Tibial nerve (tissue), 4 donors: ENCODE data around the gene ANO10. TPM values are rescaled to one million over a fixed set of nuclear protein-coding genes. Genes with fewer than 3 reads are reported as not detected.
A peak's percentile ranks its signal among the peaks of the same experiment; 100 is the strongest.

Source experiments
- DNase-seq, 2 donors: peaks; one replicate each; pipeline ENCODE4 v3.0.0-alpha.2; 2019; ENCODE audit warnings: low spot score in 2 of 2
- H3K27ac ChIP-seq, 4 donors: fragments of 200-600 bp; sonication (generic) in 3 of 4; one replicate each; pipeline ENCODE4 v1.5.1; 2017 to 2019; ENCODE audit warnings: mild to moderate bottlenecking in 1 of 4
- H3K27me3 ChIP-seq, 2 donors: fragments of 200-600 bp; sonication (generic) in 1 of 2; one replicate each; pipeline versions ENCODE4 v1.5.1 to v1.6.0; 2017 to 2019
- H3K36me3 ChIP-seq, 3 donors: fragments of 200-600 bp; sonication (generic); one replicate each; pipeline ENCODE4 v1.5.1; 2018 to 2019
- H3K4me1 ChIP-seq, 4 donors: fragments of 200-600 bp; sonication (generic) in 3 of 4; one replicate each; pipeline ENCODE4 v1.5.1; 2017 to 2019
- H3K4me3 ChIP-seq, 4 donors: fragments of 200-600 bp; sonication (generic) in 3 of 4; one replicate each; pipeline ENCODE4 v1.5.1; 2017 to 2019; ENCODE audit warnings: mild to moderate bottlenecking in 1 of 4, moderate library complexity in 1 of 4
- H3K9me3 ChIP-seq, 4 donors: fragments of 200-600 bp; sonication (generic) in 3 of 4; one replicate each; pipeline ENCODE4 v1.5.1; 2017 to 2019
- EP300 ChIP-seq, 2 donors: sonication (generic); formaldehyde crosslinking; IDR thresholded peaks; one replicate each; pipeline ENCODE4 v1.6.1; 2017; ENCODE audit warnings: antibody characterized with exemption in 2 of 2, mild to moderate bottlenecking in 1 of 2
- POLR2A ChIP-seq, 2 donors: fragments of 450-650 bp; IDR thresholded peaks; one replicate each; pipeline ENCODE4 v1.6.1; 2017; ENCODE audit warnings: antibody characterized with exemption in 2 of 2, mild to moderate bottlenecking in 2 of 2, moderate library complexity in 2 of 2
- WGBS, 2 donors: methylation state at CpG; one replicate each; pipeline ENCODE4 v1.1.5; 2018; 5-methylcytosine and 5-hydroxymethylcytosine counted together
- total RNA-seq, 4 donors: library from RNA; depleted of rRNA; stranded (reverse); fragments of >200 nt; gene quantifications; one replicate each; pipeline ENCODE4 v1.1.0, GENCODE V29; 2016
- TF ChIP-seq, protein P1 (sequence below), 5 experiments: fragments of 200-600 bp in 3 of 5; fragments of 450-650 bp in 2 of 5; sonication (generic) in 3 of 5; IDR thresholded peaks; one replicate each; pipeline ENCODE4 v1.5.1; 2016 to 2019; ENCODE audit warnings: antibody characterized with exemption in 5 of 5, mild to moderate bottlenecking in 3 of 5, moderate library complexity in 2 of 5

Gene ANO10
- total RNA-seq, 4 donors from 2014 or later = 19.4 to 28.8 (median 21.2) TPM

DNA sequence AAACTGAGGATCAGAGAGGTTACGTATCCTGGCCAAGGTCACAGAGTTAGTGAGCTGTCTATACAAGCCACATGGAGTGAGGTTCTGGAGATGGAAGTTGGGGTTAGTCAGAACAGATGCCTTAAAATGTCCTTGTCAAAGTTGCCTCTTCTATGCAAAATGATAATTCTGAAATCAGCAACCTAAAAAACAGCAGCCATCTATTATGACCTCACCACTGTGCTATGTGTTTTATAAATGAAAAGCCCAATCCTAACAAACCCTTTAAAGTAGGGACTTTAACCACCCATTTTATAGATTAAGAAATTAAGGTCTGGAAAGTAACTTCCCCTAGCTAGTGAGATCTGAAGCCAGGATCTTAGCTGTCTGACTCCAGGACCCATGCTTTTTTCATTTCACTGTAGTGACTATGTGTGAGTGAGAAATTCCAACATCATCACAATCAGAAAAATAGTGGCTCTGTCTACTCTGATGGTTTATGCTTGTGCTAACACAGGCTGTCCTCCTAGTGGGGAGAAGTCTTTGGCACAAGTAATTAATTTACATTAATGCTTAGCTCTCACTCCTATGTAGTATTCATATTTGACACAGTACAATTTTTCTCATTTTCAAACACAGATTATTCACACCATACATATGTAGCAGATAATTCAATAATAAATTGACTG, 143.6 kb downstream of the ANO10 start:
- Histone ChIP-seq H3K4me3 (no peak overlapping the region), H3K27ac (peak overlapping the region in 1 of 4 donors; percentile 14), H3K36me3 (no peaks in the 10 kb centered on the region), H3K9me3 (no peaks in the 10 kb centered on the region), H3K27me3 (no peaks in the 10 kb centered on the region), H3K4me1 (peaks cover 0 to 6% (median 0%) of the 10 kb centered on the region in 4 donors)
- WGBS, 2 donors = 96 to 100% methylated on average over 1 of the region's 1 CpG
- no peak for DNase-seq
- TF ChIP-seq POLR2A (IDR thresholded peaks at IDR 0.05) (no peak), EP300 (IDR thresholded peaks at IDR 0.05) (no peak)
- TF ChIP-seq, protein P1, sequence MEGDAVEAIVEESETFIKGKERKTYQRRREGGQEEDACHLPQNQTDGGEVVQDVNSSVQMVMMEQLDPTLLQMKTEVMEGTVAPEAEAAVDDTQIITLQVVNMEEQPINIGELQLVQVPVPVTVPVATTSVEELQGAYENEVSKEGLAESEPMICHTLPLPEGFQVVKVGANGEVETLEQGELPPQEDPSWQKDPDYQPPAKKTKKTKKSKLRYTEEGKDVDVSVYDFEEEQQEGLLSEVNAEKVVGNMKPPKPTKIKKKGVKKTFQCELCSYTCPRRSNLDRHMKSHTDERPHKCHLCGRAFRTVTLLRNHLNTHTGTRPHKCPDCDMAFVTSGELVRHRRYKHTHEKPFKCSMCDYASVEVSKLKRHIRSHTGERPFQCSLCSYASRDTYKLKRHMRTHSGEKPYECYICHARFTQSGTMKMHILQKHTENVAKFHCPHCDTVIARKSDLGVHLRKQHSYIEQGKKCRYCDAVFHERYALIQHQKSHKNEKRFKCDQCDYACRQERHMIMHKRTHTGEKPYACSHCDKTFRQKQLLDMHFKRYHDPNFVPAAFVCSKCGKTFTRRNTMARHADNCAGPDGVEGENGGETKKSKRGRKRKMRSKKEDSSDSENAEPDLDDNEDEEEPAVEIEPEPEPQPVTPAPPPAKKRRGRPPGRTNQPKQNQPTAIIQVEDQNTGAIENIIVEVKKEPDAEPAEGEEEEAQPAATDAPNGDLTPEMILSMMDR (IDR thresholded peaks at IDR 0.05) = no peak

DNA sequence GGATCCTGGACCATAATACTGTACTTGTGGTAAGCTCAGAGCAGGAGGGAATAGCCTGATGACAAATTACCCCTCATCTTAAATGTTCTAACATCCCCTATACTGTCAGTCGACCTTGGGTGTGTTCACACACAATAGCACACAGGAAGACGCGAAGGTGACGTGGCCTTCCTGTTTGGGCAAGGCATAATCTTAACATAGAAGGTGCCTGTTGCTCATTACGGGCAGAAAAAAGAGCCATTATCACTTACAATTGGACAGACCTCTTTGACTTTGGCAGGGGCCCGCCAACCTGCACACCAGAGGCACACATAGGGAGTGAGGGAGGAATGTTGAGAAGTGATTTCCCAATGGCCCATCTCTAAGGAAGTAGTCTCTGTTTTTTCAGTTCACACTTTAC, 144.2 kb downstream of the ANO10 start:
- 85 to 87% methylated on average over 6 of the region's 6 CpGs for WGBS, 2 donors
- Histone ChIP-seq H3K36me3 (no peaks in the 10 kb centered on the region), H3K4me1 (peaks cover 0 to 6% (median 0%) of the 10 kb centered on the region in 4 donors), H3K27ac (peak overlapping the region in 1 of 4 donors; percentile 14), H3K9me3 (no peaks in the 10 kb centered on the region), H3K4me3 (no peak overlapping the region), H3K27me3 (no peaks in the 10 kb centered on the region)
- TF ChIP-seq, protein P1 (IDR thresholded peaks at IDR 0.05) = no peak
- TF ChIP-seq EP300 (IDR thresholded peaks at IDR 0.05) = peak in 1 of 2 donors; percentile 28
- TF ChIP-seq POLR2A (IDR thresholded peaks at IDR 0.05) = no peak
- no peak for DNase-seq

DNA sequence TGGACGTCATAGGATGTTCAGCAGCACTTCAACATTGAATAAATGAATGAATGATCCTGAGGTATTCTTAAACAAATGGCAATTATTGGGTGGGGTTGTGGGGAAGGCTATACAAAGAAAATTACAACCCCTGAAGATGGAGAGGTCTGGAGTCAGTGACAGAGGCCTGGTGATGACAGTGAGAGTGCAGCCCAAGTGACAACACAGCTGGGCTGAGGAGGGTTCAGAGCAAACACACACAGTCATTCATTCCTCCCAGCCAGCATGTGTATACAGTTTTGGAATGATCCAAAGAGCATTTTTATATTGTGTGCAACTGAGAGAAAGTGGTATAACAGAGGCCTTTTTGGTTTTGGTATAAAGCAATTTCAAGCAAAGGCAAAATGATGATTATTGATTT, 148.1 kb downstream of the ANO10 start:
- Histone ChIP-seq H3K4me1 (no peaks in the 10 kb centered on the region), H3K4me3 (no peak overlapping the region), H3K36me3 (no peaks in the 10 kb centered on the region), H3K9me3 (no peaks in the 10 kb centered on the region), H3K27me3 (no peaks in the 10 kb centered on the region), H3K27ac (no peak overlapping the region)
- 57 to 72% methylated on average over 1 of the region's 1 CpG for WGBS, 2 donors
- no peak for DNase-seq
- TF ChIP-seq EP300 (IDR thresholded peaks at IDR 0.05) = no peak
- TF ChIP-seq, protein P1 (IDR thresholded peaks at IDR 0.05) = no peak
- no peak for TF ChIP-seq POLR2A (IDR thresholded peaks at IDR 0.05)

DNA sequence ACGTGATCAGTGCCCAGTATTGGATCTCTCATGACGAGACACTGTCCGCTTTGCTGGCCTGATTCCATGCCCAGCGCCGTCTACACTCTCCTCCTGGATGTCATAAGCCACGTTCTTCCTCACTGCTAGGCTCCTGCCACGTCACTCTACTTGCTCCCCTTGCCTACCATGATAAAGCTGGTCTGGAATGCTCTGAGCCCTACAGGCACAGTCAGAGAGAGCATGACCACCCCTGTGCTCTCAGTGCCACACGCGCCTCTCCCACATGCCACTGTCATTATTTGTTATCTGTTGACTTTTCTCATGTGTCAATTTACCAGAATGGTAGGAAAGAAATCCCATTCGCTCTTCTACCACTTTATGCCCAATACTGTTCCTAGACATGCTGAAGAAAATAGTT, 148.6 kb downstream of the ANO10 start:
- H3K27ac ChIP-seq = no peak overlapping the region
- 92 to 93% methylated on average over 10 of the region's 10 CpGs for WGBS, 2 donors
- H3K4me1 ChIP-seq = peaks cover 0 to under 1% (median 0%) of the 10 kb centered on the region in 4 donors
- DNase-seq = no peak
- H3K27me3 ChIP-seq = no peaks in the 10 kb centered on the region
- TF ChIP-seq POLR2A (IDR thresholded peaks at IDR 0.05) (no peak), EP300 (IDR thresholded peaks at IDR 0.05) (no peak)
- TF ChIP-seq, protein P1 (IDR thresholded peaks at IDR 0.05) = no peak
- H3K4me3 ChIP-seq = no peak overlapping the region
- H3K36me3 ChIP-seq = no peaks in the 10 kb centered on the region
- no peaks in the 10 kb centered on the region for H3K9me3 ChIP-seq

DNA sequence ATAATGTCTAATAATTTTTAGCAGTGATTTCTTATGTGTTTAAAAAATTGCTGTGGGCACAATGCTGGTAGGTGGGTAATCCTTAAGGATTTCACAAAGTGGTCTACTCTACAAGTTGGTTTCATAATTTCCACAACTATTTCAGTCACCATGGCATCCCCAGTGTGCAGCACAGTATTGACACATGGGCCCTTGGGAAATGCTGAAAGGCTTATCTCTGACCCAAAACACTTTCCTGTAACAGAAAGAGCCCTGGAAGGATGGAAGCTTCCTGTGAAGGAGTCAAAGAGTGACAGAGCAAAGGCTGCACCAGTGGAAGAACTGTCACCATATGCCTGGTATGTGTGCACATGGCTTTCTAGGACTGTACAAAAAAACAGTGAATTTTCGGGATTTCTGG, 153.7 kb downstream of the ANO10 start:
- Histone ChIP-seq H3K9me3 (no peaks in the 10 kb centered on the region), H3K27ac (no peak overlapping the region), H3K27me3 (no peaks in the 10 kb centered on the region), H3K4me1 (peaks cover 0 to 5% (median 0%) of the 10 kb centered on the region in 4 donors), H3K36me3 (peaks cover 0 to 5% (median 0%) of the 10 kb centered on the region in 3 donors), H3K4me3 (no peak overlapping the region)
- TF ChIP-seq EP300 (IDR thresholded peaks at IDR 0.05) = no peak
- WGBS, 2 donors = 74 to 83% methylated on average over 1 of the region's 1 CpG
- no peak for DNase-seq
